H1 (cell line): ENCODE results near the gene SLC7A8. TPM values are rescaled to one million over a fixed set of nuclear protein-coding genes. Genes with fewer than 3 reads are reported as not detected.

Experiments
- ASH2L ChIP-seq: fragments of 200-600, 300-600 bp; sonication (generic); IDR thresholded peaks from one replicate; pipeline ENCODE4 v1.7.1; 2017; ENCODE audit warnings: low read length
- BACH1 ChIP-seq: IDR thresholded peaks from 2 replicates; pipeline ENCODE4 v1.6.1; 2012; ENCODE audit warnings: low read length, improper control_type of control experiment
- CBX8 ChIP-seq: fragments of 300-800, 300-1000 bp; sonication (generic); IDR thresholded peaks from 2 replicates; pipeline ENCODE4 v1.7.1; 2016; ENCODE audit warnings: low read depth, low read length, borderline replicate concordance
- CHD1 ChIP-seq: IDR thresholded peaks from 2 replicates; pipeline ENCODE4 v1.6.1; 2012; ENCODE audit warnings: low read depth, low read length, improper control_type of control experiment
- SIN3A ChIP-seq, 2 experiments: IDR thresholded peaks in 1 of 2; conservative IDR thresholded peaks in 1 of 2; 2 replicates each; pipeline ENCODE4 v1.6.1; 2011 to 2012; ENCODE audit warnings: low read length in 2 of 2, improper control_type of control experiment in 1 of 2, low read depth in 1 of 2, mild to moderate bottlenecking in 1 of 2
- TAF1 ChIP-seq: IDR thresholded peaks from 2 replicates; pipeline ENCODE4 v1.6.1; 2011; ENCODE audit warnings: mild to moderate bottlenecking, low read depth, low read length
- TCF12 ChIP-seq: IDR thresholded peaks from 2 replicates; pipeline ENCODE4 v1.6.1; 2011; ENCODE audit warnings: low read depth, mild to moderate bottlenecking, low read length
- polyA plus RNA-seq, 7 experiments: library from polyadenylated mRNA; depleted of rRNA in 3 of 7; stranded (reverse) in 5 of 7; unstranded in 2 of 7; fragments of >200 nt in 5 of 7; fragments of 200-250 nt in 2 of 7; gene quantifications; 1 replicate in 5 of 7; 2 replicates in 1 of 7; 4 replicates in 1 of 7; pipeline versions ENCODE4 v1.2.1 to v1.2.3, GENCODE V29; 2011 to 2013; ENCODE audit warnings: missing spikeins in 2 of 7, mixed read lengths in 2 of 7
- total RNA-seq: library from RNA; stranded (reverse); fragmentation: NEBNext Ultra II Directional; extraction: Animal tissue kit (Norgen Biotek cat#: 25700); gene quantifications from 2 replicates; pipeline ENCODE4 v1.2.1, GENCODE V29; 2021
- TF ChIP-seq, protein P1 (sequence below): IDR thresholded peaks from 2 replicates; pipeline ENCODE4 v1.6.1; 2011; ENCODE audit warnings: low read depth, mild to moderate bottlenecking, low read length; ENCODE audit not compliant: insufficient read depth

The SLC7A8 gene
- total and polyA plus RNA-seq, 2 of the 8 experiments (the other 6 are each of a cell fraction or from before 2014, with no cell fraction given): 182 to 204 TPM

DNA sequence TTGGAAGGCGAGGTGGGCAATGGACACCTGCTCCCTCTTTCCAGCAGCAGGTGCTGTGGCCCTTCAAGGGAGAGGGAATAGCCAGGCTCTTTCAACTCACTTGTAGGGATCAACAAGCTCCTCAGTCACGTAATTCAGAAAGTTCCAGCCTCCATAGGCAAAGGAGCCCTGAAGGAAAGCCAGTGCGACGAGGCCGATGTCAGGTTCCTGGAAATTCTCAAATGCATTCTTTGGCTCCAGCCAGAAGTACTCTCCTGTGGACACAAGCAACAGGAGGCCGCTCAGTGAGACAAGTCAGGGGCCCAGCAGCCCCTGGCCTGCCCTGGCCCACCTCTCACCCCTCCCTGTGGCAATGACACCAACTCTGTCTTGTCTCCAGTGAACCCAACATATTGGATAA is 43.1 kb downstream of the SLC7A8 start (continued):
- no peak for TF ChIP-seq CHD1
- no peak for TF ChIP-seq SIN3A (conservative IDR thresholded peaks at IDR 0.05 in 1 of 2, IDR thresholded peaks at IDR 0.05 in 1 of 2; ENCODE audit: low read depth in 1 of 2, low read length in 2 of 2)
- TF ChIP-seq TAF1: no peak
- no peak for TF ChIP-seq BACH1
- no peak for TF ChIP-seq CBX8
- no peak for TF ChIP-seq TCF12
- TF ChIP-seq ASH2L: no peak
- TF ChIP-seq, protein P1, sequence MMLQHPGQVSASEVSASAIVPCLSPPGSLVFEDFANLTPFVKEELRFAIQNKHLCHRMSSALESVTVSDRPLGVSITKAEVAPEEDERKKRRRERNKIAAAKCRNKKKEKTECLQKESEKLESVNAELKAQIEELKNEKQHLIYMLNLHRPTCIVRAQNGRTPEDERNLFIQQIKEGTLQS: no peak
